ENCODE results near the gene MAT2B.

MAT2B gene

GRCh38 chr5:163542771-163543170, 37.4 kb downstream of the MAT2B start:
- H3K4me3 ChIP-seq (ENCODE audit: low read length) = no peak overlapping the region

GRCh38 chr5:163544041-163544440, 38.6 kb downstream of the MAT2B start:
- DNase-seq (ENCODE audit: low read depth, low spot score) = no peak
- no peak overlapping the region for H3K4me3 ChIP-seq (ENCODE audit: low read length)

More at GRCh38 chr5:163542771-163543170, 37.4 kb downstream of the MAT2B start:
- DNase-seq (ENCODE audit: low read depth, low spot score) = no peak

GRCh38 chr5:163544836-163545235, 39.4 kb downstream of the MAT2B start:
- H3K4me3 ChIP-seq (ENCODE audit: low read length) = no peak overlapping the region
- no peak for DNase-seq (ENCODE audit: low read depth, low spot score)

- H3K4me3 ChIP-seq (ENCODE audit: low read length) = no peak overlapping the region
- no peak for DNase-seq (ENCODE audit: low read depth, low spot score)
Measured at GRCh38 chr5:163548649-163549048, 43.2 kb downstream of the MAT2B start.

GRCh38 chr5:163551156-163551555, 45.7 kb downstream of the MAT2B start:
- DNase-seq (ENCODE audit: low read depth, low spot score) = no peak
- no peak overlapping the region for H3K4me3 ChIP-seq (ENCODE audit: low read length)

GRCh38 chr5:163552536-163552935, 47.1 kb downstream of the MAT2B start:
- DNase-seq (ENCODE audit: low read depth, low spot score) = no peak
- H3K4me3 ChIP-seq (ENCODE audit: low read length) = no peak overlapping the region

- H3K4me3 ChIP-seq (ENCODE audit: low read length) = no peak overlapping the region
- no peak for DNase-seq (ENCODE audit: low read depth, low spot score)
Measured at GRCh38 chr5:163561339-163561738, 55.9 kb downstream of the MAT2B start.

- no peak for DNase-seq (ENCODE audit: low read depth, low spot score)
- no peak overlapping the region for H3K4me3 ChIP-seq (ENCODE audit: low read length)
Measured at GRCh38 chr5:163562071-163562470, 56.7 kb downstream of the MAT2B start.

GRCh38 chr5:163563112-163563511, 57.7 kb downstream of the MAT2B start:
- no peak for DNase-seq (ENCODE audit: low read depth, low spot score)
- no peak overlapping the region for H3K4me3 ChIP-seq (ENCODE audit: low read length)

GRCh38 chr5:163563880-163564279, 58.5 kb downstream of the MAT2B start:
- H3K4me3 ChIP-seq (ENCODE audit: low read length) = no peak overlapping the region
- no peak for DNase-seq (ENCODE audit: low read depth, low spot score)

- no peak overlapping the region for H3K4me3 ChIP-seq (ENCODE audit: low read length)
- peak; percentile 52 for DNase-seq (ENCODE audit: low read depth, low spot score)
Measured at GRCh38 chr5:163564321-163564938, 59.0 kb downstream of the MAT2B start.

GRCh38 chr5:163565492-163565891, 60.1 kb downstream of the MAT2B start:
- DNase-seq (ENCODE audit: low read depth, low spot score) = no peak
- no peak overlapping the region for H3K4me3 ChIP-seq (ENCODE audit: low read length)

GRCh38 chr5:163565931-163566608, 60.7 kb downstream of the MAT2B start:
- no peak overlapping the region; the same call in 1 of the 2 replicates for H3K4me3 ChIP-seq (ENCODE audit: low read length)
- no peak for DNase-seq (ENCODE audit: low read depth, low spot score)

GRCh38 chr5:163566678-163567077, 61.3 kb downstream of the MAT2B start:
- no peak for DNase-seq (ENCODE audit: low read depth, low spot score)
- no peak overlapping the region for H3K4me3 ChIP-seq (ENCODE audit: low read length)

GRCh38 chr5:163567811-163568210, 62.4 kb downstream of the MAT2B start:
- H3K4me3 ChIP-seq (ENCODE audit: low read length) = no peak overlapping the region
- no peak for DNase-seq (ENCODE audit: low read depth, low spot score)

Measured in Jurkat, Clone E6-1 (cell line).